HUDEP-2 (cell line): ENCODE data around the gene ARL16.
A peak's percentile ranks its signal among the peaks of the same experiment; 100 is the strongest.

ENCODE experiments used
- DNase-seq, 76 experiments: peaks; one replicate each; lab custom pipeline; 2025; ENCODE audit not compliant: unreplicated experiment in 76 of 76; lab: John Stamatoyannopoulos, UW

Gene ARL16

GRCh38 chr17:81648013-81648706, 35.4 kb downstream of the ARL16 start:
- DNase-seq, result no peak

- no peak for DNase-seq
Measured at GRCh38 chr17:81647640-81648012, 36.0 kb downstream of the ARL16 start.

- DNase-seq, result peak in 74 of 76 experiments; percentile 21 to 86 (median 68)
Measured at GRCh38 chr17:81646869-81647600, 36.6 kb downstream of the ARL16 start.

- no peak for DNase-seq
Measured at GRCh38 chr17:81644976-81645952, 38.3 kb downstream of the ARL16 start.

GRCh38 chr17:81644496-81644895, 39.1 kb downstream of the ARL16 start:
- DNase-seq, result peak in 1 of 76 experiments; percentile 13

GRCh38 chr17:81641825-81642489, 41.6 kb downstream of the ARL16 start:
- DNase-seq, result peak in 66 of 76 experiments; percentile 7 to 77 (median 52)

GRCh38 chr17:81640011-81640410, 43.6 kb downstream of the ARL16 start:
- DNase-seq, result no peak

GRCh38 chr17:81638683-81639082, 44.9 kb downstream of the ARL16 start:
- DNase-seq, result peak in 19 of 76 experiments; percentile 6 to 51 (median 18)

- DNase-seq, result peak in 71 of 76 experiments; percentile 23 to 86 (median 65)
Measured at GRCh38 chr17:81636505-81637288, 46.9 kb downstream of the ARL16 start, which contains the start of the genes NPLOC4 and TSPAN10. NPLOC4 (minus strand) TSS chr17:81637112; CDS start chr17:81636930, 182 bp downstream. TSPAN10 (plus strand) TSS chr17:81637196; CDS start chr17:81642413, 5,217 bp downstream.

GRCh38 chr17:81635973-81636504, 47.6 kb downstream of the ARL16 start:
- DNase-seq, result peak in 4 of 76 experiments; percentile 4 to 16 (median 6)

GRCh38 chr17:81635431-81635830, 48.2 kb downstream of the ARL16 start:
- no peak for DNase-seq

- no peak for DNase-seq
Measured at GRCh38 chr17:81631482-81631881, 52.1 kb downstream of the ARL16 start.
